Activated T-helper 17 cell treated with anti-CD3 and anti-CD28 coated beads, Interleukin-2, amount 50 U/mL, for 72 hours (primary cell): ENCODE results near the gene ZNF500. TPM values are rescaled to one million over a fixed set of nuclear protein-coding genes. Genes with fewer than 3 reads are reported as not detected.

ENCODE experiments used
- ATAC-seq: fragments of 150-1000 bp; cut with Tn5 transposase; replicated peaks from 2 replicates; pipeline ENCODE4 v1.10.0; 2021; ENCODE audit warnings: mild to moderate bottlenecking, moderate library complexity
- H3K27ac Mint-ChIP-seq: one replicate; pipeline ENCODE4 v1.8.0; 2022; ENCODE audit warnings: mixed read lengths
- H3K27me3 Mint-ChIP-seq: one replicate; pipeline ENCODE4 v1.8.0; 2022; ENCODE audit warnings: mixed read lengths
- H3K36me3 Mint-ChIP-seq: one replicate; pipeline ENCODE4 v1.8.0; 2022; ENCODE audit warnings: low read depth, mild to moderate bottlenecking, mixed read lengths
- H3K4me1 Mint-ChIP-seq: one replicate; pipeline ENCODE4 v1.8.0; 2022; ENCODE audit warnings: mixed read lengths
- H3K4me3 Mint-ChIP-seq: one replicate; pipeline ENCODE4 v1.8.0; 2022; ENCODE audit warnings: mild to moderate bottlenecking, mixed read lengths
- H3K9me3 Mint-ChIP-seq: one replicate; pipeline ENCODE4 v1.8.0; 2022; ENCODE audit warnings: mixed read lengths
- total RNA-seq, 2 donors: library from RNA; stranded (reverse); gene quantifications; one replicate each; pipeline ENCODE4 v1.2.3, GENCODE V29; 2022

The ZNF500 gene
- total RNA-seq, 2 donors from 2014 or later: 9.7 to 12.5 TPM

DNA sequence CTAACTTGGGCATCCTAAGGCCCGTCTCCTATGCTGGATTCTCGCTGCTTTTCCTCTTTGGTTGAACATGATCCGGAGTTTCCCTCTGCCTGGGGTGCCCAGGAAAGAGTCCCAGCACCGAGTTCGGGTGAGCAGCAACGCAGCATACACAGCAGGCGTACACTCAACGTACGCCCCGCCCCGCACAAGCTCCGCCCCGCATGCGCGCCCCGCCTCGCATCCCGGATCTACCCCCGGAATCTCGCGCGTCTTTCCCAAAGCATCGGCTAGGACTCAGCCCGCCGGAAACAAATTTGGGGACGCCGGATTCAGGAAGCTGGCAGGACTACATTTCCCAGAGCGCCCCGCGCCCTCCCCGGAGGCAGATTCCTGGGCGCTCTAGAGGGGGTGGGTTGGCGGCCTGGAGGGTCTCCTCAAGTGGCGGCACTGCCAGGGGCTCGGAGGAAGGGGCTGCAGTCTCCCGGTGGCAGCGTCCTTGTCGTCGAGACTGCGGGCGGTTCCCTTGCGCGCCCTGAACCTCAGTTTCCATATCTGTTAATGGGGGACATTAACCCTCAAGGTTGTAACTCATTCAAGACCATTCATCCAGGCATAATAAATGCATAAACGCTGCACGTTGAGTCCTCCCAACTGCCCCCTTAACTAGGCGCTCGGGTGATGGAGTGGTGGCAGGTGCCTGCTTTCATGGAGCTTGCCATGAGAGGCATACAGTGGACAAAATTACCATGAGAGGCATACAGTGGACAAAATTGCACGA lies 1.8 kb upstream of the ZNF500 start:
- H3K27ac Mint-ChIP-seq: peak overlapping the region; percentile 94
- peaks cover 9% of the 10 kb centered on the region for H3K36me3 Mint-ChIP-seq
- peak; percentile 85 for ATAC-seq
- H3K4me3 Mint-ChIP-seq: peak overlapping the region; percentile 97
- H3K4me1 Mint-ChIP-seq: peaks cover 11% of the 10 kb centered on the region
- no peaks in the 10 kb centered on the region for H3K9me3 Mint-ChIP-seq
- no peaks in the 10 kb centered on the region for H3K27me3 Mint-ChIP-seq

DNA sequence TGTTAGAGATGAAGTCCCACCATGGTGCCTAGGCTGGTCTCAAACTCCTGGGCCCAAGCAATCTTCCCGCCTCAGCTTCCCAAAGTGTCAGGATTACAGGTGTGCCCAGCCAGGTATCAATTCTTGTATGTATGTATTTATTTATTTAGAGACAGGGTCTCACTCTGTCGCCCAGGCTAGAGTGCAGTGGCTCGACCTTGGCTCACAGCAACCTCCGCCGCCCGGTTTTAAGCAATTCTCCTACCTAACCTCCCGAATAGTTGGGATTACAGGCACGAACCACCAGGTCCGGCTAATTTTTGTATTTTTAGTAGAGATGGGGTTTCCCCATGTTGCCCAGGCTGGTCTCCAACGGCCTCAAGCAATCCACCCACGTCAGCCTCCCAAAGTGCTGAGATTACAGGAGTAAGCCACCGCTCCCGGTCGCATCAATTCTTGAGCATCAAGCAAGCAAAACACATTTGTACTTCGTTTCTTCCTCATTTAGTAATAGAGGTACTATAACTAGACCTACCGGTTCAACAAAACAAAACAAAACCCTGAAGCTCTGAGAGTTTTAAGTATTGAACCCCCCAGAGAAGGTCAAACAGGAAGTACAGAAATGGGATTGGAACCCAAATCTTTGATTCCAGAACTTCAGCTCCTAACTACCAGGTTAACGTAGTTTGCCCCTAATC lies 1.0 kb upstream of the ZNF500 start:
- H3K9me3 Mint-ChIP-seq: no peaks in the 10 kb centered on the region
- peak overlapping the region; percentile 97 for H3K4me3 Mint-ChIP-seq
- no peaks in the 10 kb centered on the region for H3K27me3 Mint-ChIP-seq
- peak overlapping the region; percentile 94 for H3K27ac Mint-ChIP-seq
- H3K4me1 Mint-ChIP-seq: peaks cover 11% of the 10 kb centered on the region
- peak; percentile 47 for ATAC-seq
- peaks cover 13% of the 10 kb centered on the region for H3K36me3 Mint-ChIP-seq

DNA sequence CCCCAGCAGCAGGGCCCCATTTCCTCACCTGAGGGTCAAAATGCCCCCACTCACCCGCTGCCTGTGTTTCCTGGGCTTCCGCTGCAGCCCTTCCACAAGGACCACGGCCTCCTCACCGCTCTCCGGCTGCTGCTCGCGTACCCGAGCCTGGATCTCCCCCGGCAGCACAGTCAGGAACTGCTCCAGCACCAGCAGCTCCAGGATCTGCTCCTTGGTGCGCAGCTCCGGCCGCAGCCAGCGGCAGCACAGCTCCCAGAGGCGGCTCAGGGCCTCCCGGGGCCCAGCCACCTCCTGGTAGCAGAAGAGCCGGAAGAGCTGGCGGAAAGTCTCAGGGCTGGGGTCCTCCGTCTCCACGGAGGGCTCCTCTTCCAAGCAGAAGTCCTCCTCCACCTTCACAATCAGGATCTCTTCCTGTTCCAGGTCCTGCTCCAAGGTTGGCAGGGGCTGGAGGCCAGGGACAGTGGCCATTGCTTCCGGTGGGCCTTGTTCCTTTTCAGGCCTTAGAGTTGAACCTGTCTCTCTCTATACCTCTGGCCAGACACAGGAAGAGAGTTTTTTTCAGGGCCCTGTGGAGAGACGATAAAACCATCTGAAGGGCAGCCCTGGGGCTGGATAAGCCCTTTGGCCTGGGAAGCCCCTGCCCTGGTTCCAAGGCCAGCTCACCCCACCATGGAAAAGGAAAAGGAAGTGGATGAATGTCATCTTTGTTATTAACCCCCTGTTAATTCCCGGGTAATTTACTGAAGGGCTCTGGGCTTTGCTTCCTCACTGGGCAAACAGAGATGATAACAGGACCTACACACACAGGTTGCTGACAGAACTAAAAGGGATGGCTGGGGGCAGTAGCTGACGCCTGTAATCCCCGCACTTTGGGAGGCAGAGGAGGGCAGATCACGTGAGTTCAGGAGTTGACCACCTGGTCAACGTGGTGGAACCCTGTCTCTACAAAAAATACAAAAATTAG lies 1.2 kb downstream of the ZNF500 start:
- H3K9me3 Mint-ChIP-seq: no peaks in the 10 kb centered on the region
- H3K4me3 Mint-ChIP-seq: peak overlapping the region; percentile 97
- peak overlapping the region; percentile 83 for H3K27ac Mint-ChIP-seq
- H3K27me3 Mint-ChIP-seq: no peaks in the 10 kb centered on the region
- ATAC-seq: no peak
- H3K4me1 Mint-ChIP-seq: peaks cover 11% of the 10 kb centered on the region
- peaks cover 33% of the 10 kb centered on the region for H3K36me3 Mint-ChIP-seq

DNA sequence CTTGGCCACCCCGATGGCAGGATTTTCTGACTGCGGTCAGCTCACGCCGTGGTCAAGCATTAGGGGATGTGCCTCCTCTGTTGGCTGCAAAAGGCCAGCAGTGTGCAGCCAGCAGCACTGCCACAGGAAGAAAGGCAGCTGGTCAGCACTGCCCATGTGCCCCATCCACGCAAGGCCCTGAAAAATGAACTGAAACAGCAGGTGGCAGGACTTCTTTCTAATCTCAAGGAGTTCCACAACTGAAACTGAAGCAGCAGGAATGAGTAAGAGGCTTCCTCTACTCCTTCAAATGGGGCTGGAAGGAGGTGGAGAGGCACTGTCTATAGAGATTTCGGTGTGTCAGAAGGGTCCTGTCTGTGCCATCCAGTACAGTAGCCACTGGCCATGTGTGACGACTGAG lies 3.2 kb downstream of the ZNF500 start:
- ATAC-seq: no peak
- H3K4me3 Mint-ChIP-seq: no peak overlapping the region
- H3K4me1 Mint-ChIP-seq: peaks cover 11% of the 10 kb centered on the region
- no peak overlapping the region for H3K27ac Mint-ChIP-seq
- H3K36me3 Mint-ChIP-seq: peaks cover 53% of the 10 kb centered on the region
- no peaks in the 10 kb centered on the region for H3K9me3 Mint-ChIP-seq
- H3K27me3 Mint-ChIP-seq: no peaks in the 10 kb centered on the region

DNA sequence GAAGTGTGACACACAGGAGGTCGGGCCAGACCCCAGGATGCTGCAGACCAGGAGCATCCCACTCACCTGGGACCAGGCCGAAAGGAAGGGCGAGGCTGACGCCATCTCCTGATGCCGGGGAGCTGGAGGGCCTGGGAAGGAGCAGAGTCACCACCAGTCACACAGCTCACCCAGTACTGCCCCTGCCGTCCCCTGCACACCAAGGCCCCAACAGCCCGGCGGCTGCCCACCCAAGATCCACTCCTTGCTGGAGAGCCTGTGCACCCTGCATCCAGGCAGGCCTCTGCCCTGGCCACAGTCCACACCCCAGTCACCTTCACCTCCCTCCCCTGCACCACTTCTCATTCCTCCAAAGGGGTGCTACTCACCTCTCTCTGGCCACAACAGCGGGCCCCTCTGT lies 4.8 kb downstream of the ZNF500 start:
- H3K4me3 Mint-ChIP-seq: no peak overlapping the region
- no peak overlapping the region for H3K27ac Mint-ChIP-seq
- no peaks in the 10 kb centered on the region for H3K27me3 Mint-ChIP-seq
- peaks cover 69% of the 10 kb centered on the region for H3K36me3 Mint-ChIP-seq
- ATAC-seq: no peak
- H3K9me3 Mint-ChIP-seq: no peaks in the 10 kb centered on the region
- H3K4me1 Mint-ChIP-seq: peaks cover 5% of the 10 kb centered on the region

DNA sequence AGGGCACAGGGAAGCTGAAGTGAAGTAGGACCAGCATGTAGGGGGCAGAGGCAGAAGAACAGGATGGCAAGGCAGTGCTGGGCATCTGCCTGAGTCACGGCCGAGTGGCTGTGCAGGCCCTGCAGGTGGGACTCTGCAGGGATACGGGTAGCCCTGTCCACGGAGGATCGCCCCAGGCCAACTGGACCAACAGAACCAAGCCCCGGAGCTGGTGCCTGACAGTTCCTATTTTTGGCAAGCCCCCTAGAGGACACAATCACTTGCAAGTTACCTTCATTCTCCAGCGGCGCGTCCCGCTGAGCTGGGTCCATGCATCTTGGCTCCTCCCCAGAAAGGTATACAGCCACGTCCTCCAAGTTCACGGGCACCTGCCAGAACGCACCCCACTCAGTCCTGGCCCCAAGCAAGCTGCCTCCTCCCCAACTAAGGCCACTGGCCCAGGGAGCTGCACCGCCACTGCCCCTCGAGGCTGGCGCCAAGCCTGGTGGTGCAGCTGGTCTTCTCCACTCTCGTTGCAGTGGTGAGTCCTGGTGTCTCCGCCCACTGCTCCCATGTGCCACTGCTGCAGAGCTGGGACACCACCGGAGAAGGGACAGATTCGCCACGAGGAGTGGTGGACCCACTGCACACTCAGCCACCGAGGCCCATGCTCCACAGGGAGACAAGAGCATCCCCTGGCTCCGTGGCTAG lies 6.6 kb downstream of the ZNF500 start:
- no peak for ATAC-seq
- Mint-ChIP-seq H3K4me1 (no peaks in the 10 kb centered on the region), H3K27me3 (no peaks in the 10 kb centered on the region), H3K9me3 (no peaks in the 10 kb centered on the region), H3K4me3 (no peak overlapping the region), H3K27ac (peak overlapping the region; percentile 56), H3K36me3 (peaks cover 83% of the 10 kb centered on the region)

DNA sequence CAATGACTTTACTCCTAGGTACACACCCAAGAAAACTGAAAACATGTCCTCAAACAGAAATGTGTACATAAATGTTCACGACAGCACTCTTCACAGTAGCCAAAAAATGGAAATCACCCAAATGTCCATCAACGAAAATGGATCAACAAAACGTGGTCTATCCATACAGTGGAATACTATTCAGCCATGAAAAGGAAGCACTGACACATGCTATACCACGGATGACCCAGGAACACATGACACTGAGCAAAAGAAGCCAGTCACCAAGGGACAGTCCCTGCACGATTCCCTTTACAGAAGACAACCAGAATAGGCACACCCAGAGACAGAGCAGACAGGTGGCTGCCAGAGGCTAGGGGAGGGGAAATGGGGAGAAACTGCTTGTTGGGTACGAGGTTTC lies 11.3 kb downstream of the ZNF500 start:
- no peak for ATAC-seq
- Mint-ChIP-seq H3K27ac (no peak overlapping the region), H3K36me3 (peaks cover 69% of the 10 kb centered on the region), H3K9me3 (no peaks in the 10 kb centered on the region), H3K4me1 (no peaks in the 10 kb centered on the region), H3K27me3 (no peaks in the 10 kb centered on the region), H3K4me3 (no peak overlapping the region)

DNA sequence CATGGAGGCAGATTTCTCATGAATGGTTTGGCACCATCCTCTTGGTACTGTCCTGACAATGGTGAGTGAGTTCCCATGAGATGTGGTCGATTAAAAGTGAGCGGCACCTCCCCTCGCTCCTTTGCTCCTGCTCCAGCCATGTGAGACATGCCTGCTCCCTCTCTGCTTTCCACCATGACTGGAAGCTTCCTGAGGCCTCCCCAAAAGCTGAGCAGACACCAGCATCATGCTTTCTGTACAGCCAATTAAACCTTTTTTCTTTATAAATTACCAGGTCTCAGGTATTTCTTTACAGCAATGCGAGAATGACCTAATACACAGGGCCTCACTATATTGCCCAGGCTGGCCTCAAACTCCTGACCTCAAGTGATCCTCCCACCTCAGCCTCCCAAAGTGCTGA lies 12.1 kb downstream of the ZNF500 start:
- Mint-ChIP-seq H3K36me3 (peaks cover 60% of the 10 kb centered on the region), H3K4me3 (no peak overlapping the region), H3K9me3 (no peaks in the 10 kb centered on the region), H3K27me3 (no peaks in the 10 kb centered on the region), H3K4me1 (no peaks in the 10 kb centered on the region), H3K27ac (no peak overlapping the region)
- no peak for ATAC-seq

DNA sequence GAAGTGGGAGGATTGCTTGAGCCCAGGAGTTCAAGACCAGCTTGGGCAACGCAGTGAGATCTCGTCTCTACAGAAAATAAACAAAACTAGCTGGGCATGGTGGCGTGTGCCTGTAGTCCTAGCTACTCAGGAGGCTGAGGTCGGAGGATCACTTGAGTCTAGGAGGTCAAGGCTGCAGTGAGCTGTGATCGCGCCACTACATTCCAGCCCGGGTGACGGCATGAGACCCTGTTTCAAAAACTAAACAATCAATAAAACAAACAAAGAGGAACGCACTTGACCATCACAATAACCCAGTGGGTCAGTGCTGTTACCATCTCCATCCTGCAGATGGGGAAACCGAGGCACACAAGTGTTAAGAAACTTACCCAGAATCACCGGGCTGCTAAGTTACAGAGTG lies 13.7 kb downstream of the ZNF500 start:
- H3K9me3 Mint-ChIP-seq: no peaks in the 10 kb centered on the region
- H3K27me3 Mint-ChIP-seq: no peaks in the 10 kb centered on the region
- ATAC-seq: no peak
- no peaks in the 10 kb centered on the region for H3K4me1 Mint-ChIP-seq
- no peak overlapping the region for H3K4me3 Mint-ChIP-seq
- peaks cover 44% of the 10 kb centered on the region for H3K36me3 Mint-ChIP-seq
- H3K27ac Mint-ChIP-seq: no peak overlapping the region

DNA sequence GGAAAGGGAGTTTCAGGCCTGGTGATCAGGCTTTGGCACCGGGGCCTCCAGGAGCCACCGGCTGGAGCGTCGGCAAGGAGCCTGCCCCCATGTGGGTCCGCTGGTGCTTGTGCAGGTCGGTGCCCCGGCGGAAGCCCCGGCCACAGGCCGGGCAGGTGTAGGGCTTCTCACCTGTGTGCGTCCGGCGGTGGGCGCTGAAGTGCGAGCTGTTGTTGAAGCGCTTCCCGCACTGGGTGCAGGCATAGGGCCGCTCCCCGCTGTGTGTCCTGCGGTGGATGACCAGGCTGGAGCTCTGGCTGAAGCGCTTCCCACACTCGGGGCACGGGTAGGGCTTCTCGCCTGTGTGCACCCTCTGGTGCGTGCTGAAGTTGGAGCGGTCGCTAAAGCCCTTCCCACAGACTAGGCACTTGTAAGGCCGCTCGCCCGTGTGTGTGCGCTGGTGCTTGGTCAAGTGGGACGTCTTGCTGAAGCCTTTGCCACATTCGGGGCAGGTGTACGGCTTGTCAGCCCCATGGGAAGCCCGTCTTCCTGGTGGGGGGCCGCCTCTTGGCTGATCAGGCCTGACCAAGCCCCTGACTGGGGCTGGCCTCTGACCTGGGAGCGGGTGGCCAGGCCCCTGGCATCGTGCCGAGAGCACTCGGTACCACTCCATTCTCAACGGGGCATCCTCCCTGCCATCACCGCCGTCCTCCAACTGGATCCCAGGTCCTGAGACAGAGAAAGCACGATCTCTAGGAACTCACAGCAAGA lies 14.4 kb downstream of the ZNF500 start:
- Mint-ChIP-seq H3K9me3 (no peaks in the 10 kb centered on the region), H3K4me3 (no peak overlapping the region), H3K36me3 (peaks cover 37% of the 10 kb centered on the region), H3K27ac (no peak overlapping the region), H3K4me1 (no peaks in the 10 kb centered on the region), H3K27me3 (no peaks in the 10 kb centered on the region)
- no peak for ATAC-seq

DNA sequence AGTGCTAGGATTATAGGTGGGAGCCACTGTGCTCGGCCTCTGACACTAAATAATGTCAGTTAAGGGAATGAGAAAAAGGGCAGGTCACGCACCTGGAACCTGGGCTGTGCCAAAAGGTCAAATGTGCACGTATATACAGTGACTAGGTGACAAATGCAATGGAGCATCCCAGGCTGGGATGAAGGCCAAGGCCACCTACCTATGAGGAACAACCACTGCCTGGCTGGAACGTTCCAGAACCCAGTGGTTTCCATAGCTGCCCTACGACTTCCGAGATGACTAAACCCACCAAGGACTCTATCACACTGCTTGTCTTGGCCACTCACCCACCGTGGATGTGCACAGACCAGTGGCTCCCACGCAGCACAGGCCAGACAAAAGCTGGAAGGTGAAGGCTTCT lies 16.1 kb downstream of the ZNF500 start:
- Mint-ChIP-seq H3K27me3 (no peaks in the 10 kb centered on the region), H3K4me1 (no peaks in the 10 kb centered on the region), H3K9me3 (no peaks in the 10 kb centered on the region), H3K36me3 (peaks cover 24% of the 10 kb centered on the region), H3K27ac (no peak overlapping the region), H3K4me3 (no peak overlapping the region)
- no peak for ATAC-seq

DNA sequence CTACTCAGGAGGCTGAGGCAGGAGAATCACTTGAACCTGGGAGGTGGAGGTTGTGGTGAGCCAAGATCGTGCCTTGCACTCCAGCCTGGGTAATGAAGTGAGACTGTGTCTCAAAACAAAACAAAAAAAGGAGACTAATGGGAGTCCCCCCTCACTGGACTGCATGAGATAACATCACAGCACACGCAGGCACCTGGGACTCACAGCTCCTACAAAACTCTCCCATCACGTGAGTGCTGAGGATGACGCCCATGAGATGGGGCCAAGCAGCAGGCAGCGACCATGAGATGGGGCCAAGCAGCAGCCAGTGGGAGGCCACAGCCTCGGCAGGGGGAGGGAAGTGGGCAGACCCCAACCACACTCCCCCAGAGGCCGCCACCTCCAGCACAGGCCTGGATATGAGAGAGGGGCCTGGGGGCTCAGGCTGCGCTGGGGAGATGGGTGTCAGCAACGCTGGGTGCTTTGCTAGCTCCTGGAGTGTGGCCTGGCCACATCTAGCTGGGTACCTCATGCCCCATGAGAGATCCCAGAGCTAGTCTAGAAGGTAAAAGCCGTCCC lies 17.2 kb downstream of the ZNF500 start:
- no peak overlapping the region for H3K4me3 Mint-ChIP-seq
- no peaks in the 10 kb centered on the region for H3K9me3 Mint-ChIP-seq
- no peak for ATAC-seq
- H3K36me3 Mint-ChIP-seq: peaks cover 16% of the 10 kb centered on the region
- no peaks in the 10 kb centered on the region for H3K4me1 Mint-ChIP-seq
- H3K27ac Mint-ChIP-seq: no peak overlapping the region
- H3K27me3 Mint-ChIP-seq: no peaks in the 10 kb centered on the region

DNA sequence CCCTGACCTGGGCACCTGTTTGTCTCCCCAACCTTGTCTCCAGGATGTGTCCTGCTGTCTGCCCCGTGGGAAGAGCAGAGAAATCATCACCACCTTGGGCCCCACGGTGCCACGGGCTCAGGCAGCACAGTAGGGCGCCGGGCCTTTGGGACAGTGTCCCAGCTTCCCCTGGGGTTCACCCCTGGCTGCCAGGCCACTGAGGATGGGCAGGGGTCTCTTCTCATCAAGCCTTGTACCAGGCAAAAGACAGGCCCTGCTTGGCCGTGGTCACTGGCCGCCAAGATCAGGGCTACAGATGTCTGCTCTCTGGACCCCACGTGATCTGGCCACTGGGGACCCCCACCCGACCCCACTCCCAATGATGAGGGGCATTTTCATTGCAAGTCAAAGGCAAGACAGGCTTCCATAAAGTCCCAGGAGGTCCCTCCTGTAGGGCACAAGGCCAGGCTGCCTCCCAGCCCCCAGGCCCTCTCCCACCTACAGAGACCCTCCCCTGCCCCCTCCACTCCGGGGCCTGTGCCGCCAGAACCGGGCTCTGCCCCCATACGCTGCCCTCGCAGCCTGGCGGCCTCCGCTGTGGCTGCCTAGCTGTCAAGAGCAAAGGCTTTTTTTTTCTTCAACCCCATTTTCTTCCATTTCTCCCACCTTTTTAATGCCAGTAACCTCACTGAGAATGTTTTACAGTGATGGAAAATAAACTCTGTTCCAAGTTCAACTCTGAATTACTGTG lies 18.1 kb downstream of the ZNF500 start:
- H3K36me3 Mint-ChIP-seq: peaks cover 16% of the 10 kb centered on the region
- no peaks in the 10 kb centered on the region for H3K27me3 Mint-ChIP-seq
- H3K27ac Mint-ChIP-seq: no peak overlapping the region
- no peaks in the 10 kb centered on the region for H3K4me1 Mint-ChIP-seq
- H3K9me3 Mint-ChIP-seq: no peaks in the 10 kb centered on the region
- no peak for ATAC-seq
- no peak overlapping the region for H3K4me3 Mint-ChIP-seq
